WERI-Rb-1 (cell line): ENCODE measurements around the gene ARID1B.

Source experiments
- DNase-seq: peaks from one replicate; pipeline ENCODE4 v3.0.0-alpha.2; 2020
- H3K27ac ChIP-seq: fragments of 250-450 bp; sonication (Bioruptor Pico); 2 replicates; pipeline ENCODE4 v1.5.1; 2020; ENCODE audit warnings: mild to moderate bottlenecking, moderate library complexity
- H3K27me3 ChIP-seq: fragments of 250-450 bp; sonication (Bioruptor Pico); 2 replicates; pipeline ENCODE4 v1.5.1; 2021; ENCODE audit warnings: mild to moderate bottlenecking, low read depth, moderate library complexity; ENCODE audit not compliant: insufficient read depth, severe bottlenecking
- H3K36me3 ChIP-seq: fragments of 250-450 bp; sonication (Bioruptor Pico); 2 replicates; pipeline ENCODE4 v1.5.1; 2020; ENCODE audit warnings: mild to moderate bottlenecking, moderate library complexity
- H3K4me3 ChIP-seq: 2 replicates; pipeline ENCODE4 v1.5.1; 2011; ENCODE audit warnings: low read depth, mild to moderate bottlenecking, control low read depth, low read length
- H3K9me3 ChIP-seq: fragments of 250-450 bp; sonication (Bioruptor Pico); 2 replicates; pipeline ENCODE4 v1.5.1; 2021; ENCODE audit warnings: mild to moderate bottlenecking, moderate library complexity; ENCODE audit not compliant: severe bottlenecking
- CTCF ChIP-seq: IDR thresholded peaks from 2 replicates; pipeline ENCODE4 v1.5.1; 2011; ENCODE audit warnings: low read depth, mild to moderate bottlenecking, control low read depth, inconsistent platforms, low read length

Gene ARID1B

GRCh38 chr6:157221049-157221816 is 444.1 kb downstream of the ARID1B start:
- no peaks in the 10 kb centered on the region for H3K36me3 ChIP-seq
- H3K9me3 ChIP-seq, result no peaks in the 10 kb centered on the region
- no peak overlapping the region for H3K27ac ChIP-seq
- no peak for DNase-seq
- H3K27me3 ChIP-seq, result no peaks in the 10 kb centered on the region
- H3K4me3 ChIP-seq, result no peak overlapping the region
- no peak for TF ChIP-seq CTCF

- no peak overlapping the region for H3K27ac ChIP-seq
- H3K36me3 ChIP-seq, result no peaks in the 10 kb centered on the region
Observed at GRCh38 chr6:157221817-157222175, 444.6 kb downstream of the ARID1B start.

GRCh38 chr6:157222201-157222981 is 445.2 kb downstream of the ARID1B start:
- TF ChIP-seq CTCF, result no peak
- Histone ChIP-seq H3K4me3 (no peak overlapping the region), H3K27me3 (no peaks in the 10 kb centered on the region), H3K27ac (no peak overlapping the region), H3K9me3 (no peaks in the 10 kb centered on the region), H3K36me3 (no peaks in the 10 kb centered on the region)
- no peak for DNase-seq

More at GRCh38 chr6:157221817-157222175, 444.6 kb downstream of the ARID1B start:
- Histone ChIP-seq H3K9me3 (no peaks in the 10 kb centered on the region), H3K27me3 (no peaks in the 10 kb centered on the region), H3K4me3 (no peak overlapping the region)
- no peak for TF ChIP-seq CTCF
- no peak for DNase-seq

- H3K27me3 ChIP-seq, result no peaks in the 10 kb centered on the region
- TF ChIP-seq CTCF, result no peak
- DNase-seq, result no peak
- H3K4me3 ChIP-seq, result no peak overlapping the region
- H3K9me3 ChIP-seq, result no peaks in the 10 kb centered on the region
- no peak overlapping the region for H3K27ac ChIP-seq
- H3K36me3 ChIP-seq, result no peaks in the 10 kb centered on the region
Observed at GRCh38 chr6:157223021-157223430, 445.8 kb downstream of the ARID1B start.

- Histone ChIP-seq H3K27ac (no peak overlapping the region), H3K9me3 (no peaks in the 10 kb centered on the region), H3K36me3 (no peaks in the 10 kb centered on the region), H3K4me3 (no peak overlapping the region), H3K27me3 (no peaks in the 10 kb centered on the region)
- TF ChIP-seq CTCF, result no peak
- DNase-seq, result no peak
Observed at GRCh38 chr6:157223511-157223910, 446.3 kb downstream of the ARID1B start.
